Activated T-cell treated with anti-CD3 and anti-CD28 coated beads, Interleukin-2, amount 50 U/mL, for 24 hours (primary cell): Measurements from ENCODE around the gene ITGB1BP2.
"Not testable (repeated sequence)": the region's sequence is repeated elsewhere in the genome, so short reads cannot be mapped to it uniquely, and the experiment has no call there.

Source experiments
- DNase-seq: peaks from one replicate; pipeline ENCODE4 v3.0.0-alpha.2; 2020
- H3K27ac Mint-ChIP-seq: 2 replicates; pipeline ENCODE4 v1.8.0; 2020; ENCODE audit warnings: mild to moderate bottlenecking, mixed read lengths
- H3K27me3 Mint-ChIP-seq: 2 replicates; pipeline ENCODE4 v1.8.0; 2020; ENCODE audit warnings: mixed read lengths
- H3K36me3 Mint-ChIP-seq: 2 replicates; pipeline ENCODE4 v1.8.0; 2020; ENCODE audit warnings: low read depth, mixed read lengths
- H3K4me1 Mint-ChIP-seq: 2 replicates; pipeline ENCODE4 v1.8.0; 2020; ENCODE audit warnings: low read depth, mixed read lengths
- H3K4me3 Mint-ChIP-seq: 2 replicates; pipeline ENCODE4 v1.8.0; 2020; ENCODE audit warnings: mild to moderate bottlenecking, moderate library complexity, mixed read lengths
- H3K9me3 Mint-ChIP-seq: 2 replicates; pipeline ENCODE4 v1.8.0; 2020; ENCODE audit warnings: mixed read lengths

The ITGB1BP2 gene

GRCh38 chrX:71349151-71349665 lies 47.7 kb downstream of the ITGB1BP2 start:
- not testable (repeated sequence) for H3K27ac Mint-ChIP-seq, DNase-seq, H3K4me1 Mint-ChIP-seq

GRCh38 chrX:71349867-71350266 lies 48.3 kb downstream of the ITGB1BP2 start:
- not testable (repeated sequence) for H3K4me1 Mint-ChIP-seq, H3K4me3 Mint-ChIP-seq, H3K9me3 Mint-ChIP-seq, DNase-seq, H3K36me3 Mint-ChIP-seq, H3K27me3 Mint-ChIP-seq, H3K27ac Mint-ChIP-seq

More at GRCh38 chrX:71349151-71349665, 47.7 kb downstream of the ITGB1BP2 start:
- not testable (repeated sequence) for H3K9me3 Mint-ChIP-seq, H3K4me3 Mint-ChIP-seq, H3K27me3 Mint-ChIP-seq, H3K36me3 Mint-ChIP-seq

DNA sequence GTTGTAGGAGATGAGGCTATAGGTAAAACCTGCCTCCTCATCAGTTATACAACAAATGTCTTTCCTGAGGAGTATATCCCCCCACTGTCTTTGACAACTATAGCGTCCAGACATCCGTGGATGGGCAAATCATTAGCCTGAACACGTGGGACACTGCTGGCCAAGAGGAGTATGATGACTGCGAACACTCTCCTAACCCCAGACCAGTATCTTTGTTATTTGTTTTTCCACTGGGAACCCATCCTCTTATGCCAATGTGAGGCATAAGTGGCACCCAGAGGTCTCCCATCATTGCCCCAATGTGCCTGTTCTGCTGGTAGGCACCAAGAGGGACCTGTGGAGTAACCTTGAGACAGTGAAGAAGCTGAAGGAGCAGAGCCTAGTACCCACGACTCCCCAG lies 50.9 kb downstream of the ITGB1BP2 start:
- not testable (repeated sequence) for H3K27me3 Mint-ChIP-seq

More for the DNA sequence above, 50.9 kb downstream of the ITGB1BP2 start:
- H3K4me1 Mint-ChIP-seq, H3K9me3 Mint-ChIP-seq, H3K36me3 Mint-ChIP-seq, H3K4me3 Mint-ChIP-seq, DNase-seq, H3K27ac Mint-ChIP-seq: not testable (repeated sequence)
